PC-3 (cell line): ENCODE data around the gene TP53I11.

Experiments
- CTCF ChIP-seq: fragments of 300-600 bp; sonication (generic); conservative IDR thresholded peaks from 2 replicates; pipeline ENCODE4 v1.5.1; 2017; ENCODE audit warnings: antibody characterized with exemption, low read depth, mild to moderate bottlenecking, low read length
- EZH2 ChIP-seq: fragments of 300-600 bp; sonication (generic); IDR thresholded peaks from one replicate; pipeline ENCODE4 v1.6.1; 2017; ENCODE audit warnings: antibody characterized with exemption, mild to moderate bottlenecking, low read length; ENCODE audit not compliant: unreplicated experiment

DNA sequence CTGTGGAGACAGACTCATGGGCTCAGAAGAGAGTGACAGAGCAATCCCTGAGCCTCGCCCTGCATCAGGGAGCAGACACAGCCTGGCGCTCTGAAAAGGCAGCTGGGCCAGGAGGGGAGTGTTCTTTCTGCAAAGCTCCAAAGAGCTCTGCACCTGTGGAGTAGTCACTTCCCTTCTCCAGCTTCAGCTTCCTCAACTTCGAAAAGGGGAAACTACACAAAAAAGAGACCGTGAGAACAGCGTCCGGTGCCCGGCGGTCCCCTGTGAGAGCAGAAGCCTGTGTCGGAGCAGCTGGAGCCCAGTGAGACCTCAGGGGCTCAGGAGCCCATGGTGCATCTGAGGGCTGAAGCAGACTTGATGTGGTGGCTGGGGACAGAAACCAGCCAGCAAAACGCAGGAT lies 35.1 kb downstream of the TP53I11 start:
- TF ChIP-seq CTCF (no peak), EZH2 (no peak)
